GM15510 (cell line): ENCODE data around the gene TGM2.

ENCODE experiments used
- POLR2A ChIP-seq: IDR thresholded peaks from 3 replicates; pipeline ENCODE4 v1.6.1; 2011; ENCODE audit warnings: borderline replicate concordance; ENCODE audit not compliant: insufficient read length; ENCODE audit errors: extremely low read depth

Gene TGM2

DNA sequence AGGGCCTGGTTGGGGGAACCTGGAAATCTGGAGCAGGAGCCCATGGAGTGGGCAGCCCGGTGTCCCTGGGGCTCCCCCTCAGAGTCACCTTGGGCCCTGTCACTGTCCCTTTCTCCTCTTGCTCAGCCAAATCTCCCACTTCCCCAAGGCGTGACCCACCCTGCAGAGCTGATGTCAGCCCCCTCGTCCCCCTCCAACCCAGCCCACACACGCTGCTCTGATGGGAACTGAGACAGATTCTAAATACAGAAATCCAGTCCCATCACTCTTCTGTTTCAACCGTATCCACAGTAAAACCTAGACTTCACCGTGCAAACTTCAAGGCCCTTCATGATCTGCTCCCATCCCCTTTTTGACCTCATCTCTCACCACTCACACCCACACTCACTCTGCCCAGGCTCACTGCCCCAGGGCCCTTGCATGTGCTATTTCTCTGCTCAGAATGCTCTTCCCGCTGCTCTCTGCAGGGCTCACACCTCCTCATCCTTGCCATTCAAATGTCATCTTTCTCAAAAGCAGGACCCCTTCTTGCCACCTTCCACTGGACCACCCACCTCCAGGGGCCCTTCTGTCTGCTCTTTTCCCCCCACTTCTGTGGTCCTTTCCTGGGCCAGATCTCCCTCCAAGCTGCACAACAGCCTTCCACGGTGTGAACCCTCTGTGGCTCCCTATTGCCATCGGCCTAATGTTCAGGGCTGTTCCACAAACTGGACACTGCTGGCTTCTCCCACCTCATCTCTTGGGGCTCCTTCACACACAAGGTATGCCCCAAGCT, 16.6 kb downstream of the TGM2 start:
- TF ChIP-seq POLR2A = no peak

DNA sequence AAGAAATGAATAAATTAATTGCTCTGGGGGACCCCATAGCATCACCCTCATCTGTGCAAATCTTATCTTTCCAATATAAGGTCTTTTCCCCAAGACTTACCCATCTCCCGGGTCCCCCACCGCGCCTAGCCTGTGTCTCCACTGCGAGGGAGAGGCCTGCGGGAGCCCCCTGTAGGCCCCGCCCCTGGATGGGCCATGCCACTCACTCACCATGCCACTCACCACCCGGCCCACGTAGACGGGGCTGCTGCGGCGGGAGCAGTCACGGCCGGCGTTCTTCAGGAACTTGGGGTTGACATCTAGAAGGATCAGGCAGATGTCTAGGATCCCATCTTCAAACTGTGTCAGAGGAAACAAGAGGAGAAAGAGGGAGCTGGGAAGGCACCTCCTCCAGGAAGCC, 17.3 kb downstream of the TGM2 start:
- TF ChIP-seq POLR2A = no peak

DNA sequence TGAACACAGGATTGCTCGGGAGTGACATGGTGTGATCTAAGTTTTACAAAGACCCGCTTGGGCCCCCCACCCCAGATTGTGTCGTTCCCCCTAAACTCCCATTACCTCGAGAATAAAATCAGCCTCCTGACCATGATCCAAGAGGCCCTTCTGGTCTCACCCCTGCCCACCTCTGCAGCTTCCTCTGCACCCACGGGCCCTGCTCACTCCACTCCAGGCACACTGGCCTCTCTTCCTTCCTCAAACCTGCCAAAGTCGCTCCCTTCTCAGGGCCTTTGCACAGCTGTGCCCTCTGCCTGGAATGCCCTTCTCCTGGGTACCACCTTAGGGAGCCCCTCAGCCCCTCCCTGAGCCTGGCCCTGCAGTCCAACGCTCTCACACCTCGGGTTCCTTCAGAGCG, 17.9 kb downstream of the TGM2 start:
- TF ChIP-seq POLR2A = no peak

DNA sequence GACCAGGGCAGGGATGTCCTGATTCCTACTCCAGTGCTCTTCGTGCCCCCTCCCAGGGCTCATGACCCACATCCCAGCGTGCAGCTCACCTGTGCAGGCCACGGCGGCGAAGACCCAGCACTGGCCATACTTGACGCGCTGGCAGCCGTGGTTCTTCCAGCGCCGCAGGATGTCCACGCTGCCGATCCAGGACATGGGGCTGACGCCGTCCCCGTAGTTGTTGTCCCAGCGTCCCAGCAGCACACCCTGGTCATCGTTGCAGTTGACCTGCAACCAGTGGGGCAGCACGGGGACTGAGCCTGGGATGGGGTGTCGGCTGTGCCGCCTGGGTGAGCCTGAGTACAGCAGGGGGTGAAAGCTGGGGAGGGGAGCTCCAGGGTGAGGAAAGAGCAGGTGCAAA, 18.4 kb downstream of the TGM2 start:
- no peak for TF ChIP-seq POLR2A

DNA sequence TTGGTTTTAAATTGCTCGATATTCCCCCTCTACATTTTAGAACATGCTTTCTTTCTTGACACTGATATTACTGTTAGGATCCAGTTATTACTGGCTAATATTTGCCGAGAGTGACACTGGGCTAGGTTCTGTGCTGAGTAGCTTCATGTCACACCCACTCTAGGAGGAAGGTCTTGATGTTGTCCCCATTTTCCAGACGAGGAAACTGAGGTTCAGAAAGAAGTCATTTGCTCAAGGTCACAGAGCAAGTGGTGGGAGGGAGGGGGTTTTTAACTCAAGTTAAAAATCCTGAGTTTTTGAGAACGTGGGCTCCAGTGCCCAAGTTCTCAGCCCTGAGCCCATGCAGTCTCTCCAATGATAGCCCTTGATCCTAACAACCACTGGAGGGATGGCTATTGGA, 18.9 kb downstream of the TGM2 start:
- no peak for TF ChIP-seq POLR2A

DNA sequence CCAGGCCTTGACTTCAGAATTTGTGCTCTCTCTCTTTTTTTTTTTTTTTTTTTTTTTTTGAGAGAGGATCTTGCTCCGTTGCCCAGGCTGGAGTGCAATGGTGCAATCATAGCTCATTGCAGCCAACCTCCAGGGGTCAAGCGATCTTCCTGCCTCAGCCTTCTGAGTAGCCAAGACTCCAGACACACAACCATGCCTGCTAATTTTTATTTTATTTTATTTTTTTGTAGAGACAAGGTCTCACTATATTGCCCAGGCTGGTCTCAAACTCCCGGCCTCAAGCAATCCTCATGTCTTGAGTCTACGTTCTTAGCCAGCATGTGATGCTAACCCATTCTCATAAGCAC, 19.4 kb downstream of the TGM2 start:
- no peak for TF ChIP-seq POLR2A

DNA sequence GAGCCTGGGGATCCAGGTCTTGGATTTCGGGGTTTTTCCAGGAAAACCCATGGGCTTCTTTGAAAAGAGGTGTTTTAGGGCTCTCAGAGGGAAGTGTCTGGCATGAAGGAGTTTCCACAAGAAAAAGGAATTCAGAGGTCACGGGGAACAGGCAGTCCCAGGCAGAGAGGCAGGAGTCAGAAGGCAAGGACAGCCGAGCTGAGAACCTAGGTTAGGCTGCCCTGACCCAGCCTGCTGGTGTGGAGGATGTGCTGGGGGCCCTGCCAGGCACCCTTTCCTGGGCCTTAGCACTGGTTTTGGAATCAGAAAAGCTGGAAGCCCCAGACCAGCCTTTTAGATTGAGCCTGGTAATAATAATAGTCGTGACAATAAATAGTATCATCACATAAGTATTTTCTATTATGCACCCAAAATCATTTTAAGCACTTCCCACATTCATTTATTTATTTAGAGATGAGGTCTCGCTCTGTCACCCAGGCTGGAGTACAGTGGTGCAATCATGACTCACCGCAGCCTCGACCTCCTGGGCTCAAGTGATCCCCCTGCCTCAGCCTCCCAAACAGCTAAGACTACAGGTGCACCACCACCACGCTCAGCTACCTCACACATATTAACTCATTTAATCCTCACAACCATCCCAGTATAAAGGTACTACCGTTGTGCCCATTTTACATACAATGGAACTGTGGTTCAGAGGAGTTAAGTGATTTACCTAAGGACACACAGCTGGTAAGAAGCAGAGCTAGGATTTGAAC, 19.9 kb downstream of the TGM2 start:
- TF ChIP-seq POLR2A = no peak

DNA sequence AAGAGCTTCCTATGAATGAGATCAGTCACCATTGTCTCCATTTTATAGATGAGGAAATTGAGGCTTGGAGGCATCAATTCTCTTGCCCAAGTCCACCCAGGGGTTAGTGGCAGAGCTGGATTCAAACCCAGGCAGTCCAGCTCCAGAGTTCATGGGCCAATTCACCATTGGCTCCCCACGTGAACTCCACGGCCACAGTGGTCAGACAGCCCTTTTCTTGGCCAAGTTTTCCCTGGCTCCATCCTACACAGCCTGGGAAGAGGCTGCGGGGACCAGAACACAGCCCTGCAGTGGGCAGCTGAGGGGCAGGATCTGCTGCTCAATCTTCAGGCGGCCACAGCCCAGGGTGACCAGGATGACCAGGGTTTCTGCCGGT, 20.5 kb downstream of the TGM2 start:
- TF ChIP-seq POLR2A = no peak

DNA sequence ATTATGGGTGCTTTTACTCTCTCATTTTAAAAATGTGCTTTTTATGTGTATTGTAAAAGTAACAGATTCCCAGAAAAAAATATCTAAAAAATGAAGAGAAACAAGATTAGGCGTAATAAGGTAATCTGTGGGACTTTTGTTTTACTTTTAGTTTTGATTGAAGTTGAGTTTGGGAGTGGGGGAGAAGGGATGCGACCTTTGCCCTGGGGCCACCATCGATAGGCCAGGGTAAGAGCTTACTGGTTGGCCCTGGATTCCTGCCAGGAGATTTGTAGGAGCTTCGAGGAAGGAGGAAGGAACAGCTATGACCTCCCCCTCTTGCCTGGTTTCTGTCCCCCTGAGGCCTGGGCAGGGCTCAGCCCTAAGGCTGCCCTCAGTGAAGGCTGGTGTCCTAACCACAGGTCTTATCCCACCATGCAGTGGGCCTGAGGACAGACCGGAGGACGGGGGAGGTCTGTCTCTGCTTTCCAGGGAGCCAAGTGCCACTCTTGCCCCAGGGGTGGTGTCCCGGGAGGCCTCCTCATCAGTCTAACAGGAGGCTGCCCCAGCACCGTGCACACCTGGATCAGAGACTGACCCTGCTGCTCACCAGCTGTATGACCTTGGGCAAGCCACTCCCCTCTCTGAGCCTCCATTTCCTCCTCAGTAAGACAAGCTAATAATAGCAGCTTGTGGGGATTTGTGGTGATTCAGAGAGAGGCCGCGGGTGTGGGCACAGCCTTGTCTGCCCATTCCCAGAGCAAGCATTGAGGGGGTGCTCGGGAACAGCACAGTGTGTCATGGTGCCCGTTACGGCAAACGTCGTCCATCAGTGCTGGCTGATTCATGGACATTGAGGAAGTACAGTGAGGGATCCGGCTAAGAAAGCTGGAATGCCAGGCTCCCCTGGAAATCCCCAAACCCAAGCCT, 21.2 kb downstream of the TGM2 start:
- TF ChIP-seq POLR2A = no peak

DNA sequence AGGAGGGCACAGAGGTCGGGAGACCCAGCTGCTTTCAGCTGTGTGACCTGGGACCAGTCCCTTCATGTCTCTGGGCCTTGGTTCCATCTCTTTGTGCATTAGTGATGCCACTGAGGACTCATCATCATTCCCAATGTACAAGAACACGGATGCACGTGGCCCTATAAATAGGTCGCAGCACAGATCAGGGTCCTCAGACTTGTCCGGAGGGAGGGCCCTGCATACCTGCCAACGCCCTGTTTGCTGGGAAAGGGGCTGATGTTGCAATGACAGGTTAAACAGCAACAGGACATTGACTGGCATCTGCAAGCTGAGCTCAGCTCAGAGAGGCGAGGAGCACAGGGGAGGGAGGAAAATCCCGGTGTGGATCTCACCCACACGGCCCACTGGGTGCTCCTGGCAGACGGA, 21.8 kb downstream of the TGM2 start:
- TF ChIP-seq POLR2A = no peak

DNA sequence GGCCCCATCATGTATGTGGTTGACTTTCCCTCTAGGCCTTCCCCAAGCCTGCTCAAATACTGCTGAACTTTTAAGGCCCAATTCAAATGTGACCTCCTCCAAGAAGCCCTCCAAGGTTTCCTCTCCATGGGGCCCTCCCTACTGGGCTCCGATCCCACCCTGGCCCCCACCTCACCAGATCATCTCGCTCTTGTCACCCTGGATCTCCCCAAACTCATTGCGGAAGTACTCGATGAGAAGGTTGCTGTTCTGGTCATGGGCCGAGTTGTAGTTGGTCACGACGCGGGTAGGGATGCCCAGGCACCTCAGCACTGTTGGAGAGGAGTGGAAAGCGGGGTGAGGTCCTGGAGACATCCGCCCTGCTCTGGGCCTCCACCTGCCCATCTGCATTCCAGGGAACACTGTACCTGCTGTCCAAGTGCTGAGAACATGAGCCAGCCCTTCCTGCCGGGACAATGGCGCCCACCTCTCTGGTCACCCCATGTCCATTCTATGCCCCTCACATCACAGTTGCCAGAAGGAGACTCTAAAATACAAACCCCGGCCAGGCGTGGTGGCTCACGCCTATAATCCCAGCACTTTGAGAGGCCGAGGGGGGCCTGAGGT, 23.1 kb downstream of the TGM2 start:
- no peak for TF ChIP-seq POLR2A

DNA sequence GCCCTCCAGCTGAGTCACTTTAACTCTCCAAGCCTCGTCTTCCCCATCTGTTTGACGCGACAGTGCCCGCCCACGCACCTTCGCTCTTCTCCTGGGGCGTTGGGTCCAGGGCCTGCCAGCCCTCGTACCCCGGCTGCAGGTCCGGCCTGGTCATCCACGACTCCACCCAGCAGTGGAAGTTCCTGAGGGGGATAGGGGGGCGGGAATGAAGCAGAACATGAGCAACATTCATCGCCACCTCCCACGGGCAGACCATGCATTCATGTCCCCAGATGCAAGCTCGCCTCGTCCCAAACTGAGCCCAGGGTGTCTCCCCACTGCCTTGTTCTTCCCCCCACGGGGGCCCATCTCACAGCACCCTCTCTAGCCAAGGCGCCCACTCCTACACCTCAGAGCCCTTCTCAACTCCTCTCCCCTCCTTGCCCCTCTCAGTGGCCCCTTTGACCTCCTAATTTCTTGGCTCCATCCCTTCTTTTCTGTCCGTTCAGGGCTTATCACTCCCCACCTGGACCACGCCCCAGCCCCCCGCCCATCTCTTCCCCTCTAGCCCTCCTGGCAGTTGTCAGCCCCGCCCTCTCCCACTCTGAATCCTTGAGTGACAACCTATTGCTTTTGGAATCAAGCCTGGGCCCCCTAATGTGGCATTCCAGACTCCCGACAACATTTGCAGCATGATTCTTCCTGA, 23.7 kb downstream of the TGM2 start:
- TF ChIP-seq POLR2A = no peak

DNA sequence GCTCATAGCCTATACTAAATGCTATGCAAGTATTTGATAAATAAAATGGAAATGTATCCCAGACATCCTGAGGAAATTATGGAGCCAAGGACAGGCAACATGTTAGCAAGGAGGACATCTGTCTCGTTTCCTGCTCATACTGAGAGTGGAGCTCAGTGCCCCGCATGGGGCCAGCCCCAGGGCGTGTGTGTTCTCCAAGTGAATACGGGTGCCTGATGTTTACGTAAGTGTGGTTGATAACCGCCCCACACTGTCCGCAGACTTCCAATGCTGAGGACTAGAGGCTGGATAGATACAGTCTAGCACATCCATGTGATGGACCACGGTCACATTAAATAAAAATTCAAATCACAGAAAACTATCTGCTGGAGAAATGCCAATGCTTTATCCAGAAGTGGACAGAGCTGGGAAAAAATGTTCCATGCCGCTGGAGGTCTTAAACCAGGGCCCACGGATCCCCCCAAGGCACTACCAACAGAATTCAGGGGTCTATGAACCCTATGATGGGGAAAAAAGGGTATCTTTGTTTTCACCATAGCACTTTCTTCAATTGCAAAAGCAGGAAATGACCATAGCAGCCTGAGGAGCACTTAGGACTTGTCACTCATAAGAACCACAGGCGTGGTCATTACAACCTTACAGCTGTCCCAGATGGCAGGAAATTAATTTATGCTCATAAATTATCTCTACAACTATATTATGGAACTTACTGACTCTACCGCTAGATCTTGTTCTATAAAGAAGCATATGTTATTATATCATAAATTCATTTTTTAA, 24.9 kb downstream of the TGM2 start:
- no peak for TF ChIP-seq POLR2A
